Activated T-cell treated with anti-CD3 and anti-CD28 coated beads, Interleukin-2, amount 50 U/mL, for 1 hour (primary cell): Measurements from ENCODE around the gene TEDC2.
"Not testable (repeated sequence)": the region's sequence is repeated elsewhere in the genome, so short reads cannot be mapped to it uniquely, and the experiment has no call there.

Source experiments
- DNase-seq: peaks from one replicate; pipeline ENCODE4 v3.0.0-alpha.2; 2020

Gene TEDC2

GRCh38 chr16:2478279-2478678 lies 18.4 kb downstream of the TEDC2 start:
- no peak for DNase-seq

- DNase-seq = not testable (repeated sequence)
Measured at GRCh38 chr16:2479996-2480395, 20.1 kb downstream of the TEDC2 start.

- DNase-seq = no peak
Measured at GRCh38 chr16:2480948-2481347, 21.0 kb downstream of the TEDC2 start.

GRCh38 chr16:2481676-2482075 lies 21.8 kb downstream of the TEDC2 start:
- DNase-seq = no peak

- no peak for DNase-seq
Measured at GRCh38 chr16:2482249-2482648, 22.3 kb downstream of the TEDC2 start.

- no peak for DNase-seq
Measured at GRCh38 chr16:2482708-2483534, 23.0 kb downstream of the TEDC2 start.

- DNase-seq = no peak
Measured at GRCh38 chr16:2483939-2484897, 24.3 kb downstream of the TEDC2 start.

- DNase-seq = no peak
Measured at GRCh38 chr16:2484898-2485508, 25.1 kb downstream of the TEDC2 start.

- DNase-seq = no peak
Measured at GRCh38 chr16:2485811-2486507, 26.1 kb downstream of the TEDC2 start.

GRCh38 chr16:2486645-2487516 lies 27.0 kb downstream of the TEDC2 start:
- peak; percentile 77 for DNase-seq

GRCh38 chr16:2487517-2487842 lies 27.6 kb downstream of the TEDC2 start:
- DNase-seq = no peak

- DNase-seq = no peak
Measured at GRCh38 chr16:2487903-2488531, 28.1 kb downstream of the TEDC2 start.

- no peak for DNase-seq
Measured at GRCh38 chr16:2489581-2489980, 29.7 kb downstream of the TEDC2 start.

- no peak for DNase-seq
Measured at GRCh38 chr16:2490190-2491105, 30.5 kb downstream of the TEDC2 start.

- no peak for DNase-seq
Measured at GRCh38 chr16:2492292-2492691, 32.4 kb downstream of the TEDC2 start.

GRCh38 chr16:2493605-2494004 lies 33.7 kb downstream of the TEDC2 start:
- no peak for DNase-seq

- no peak for DNase-seq
Measured at GRCh38 chr16:2494616-2495015, 34.7 kb downstream of the TEDC2 start.

GRCh38 chr16:2495041-2495440 lies 35.1 kb downstream of the TEDC2 start:
- no peak for DNase-seq

GRCh38 chr16:2496223-2497115 lies 36.6 kb downstream of the TEDC2 start:
- DNase-seq = no peak
